Forelimb muscle (tissue), 1 donor: Measurements from ENCODE around the gene NPY5R. TPM values are rescaled to one million over a fixed set of nuclear protein-coding genes. Genes with fewer than 3 reads are reported as not detected.

Experiments used
- DNase-seq: peaks from one replicate; pipeline ENCODE4 v3.0.0-alpha.2; 2013; ENCODE audit warnings: low read depth
- polyA plus RNA-seq: library from polyadenylated mRNA; unstranded; fragments of 120-200 nt; gene quantifications from one replicate; pipeline ENCODE4 v1.2.1, GENCODE V29; 2013; ENCODE audit not compliant: insufficient read length

Gene NPY5R
- polyA plus RNA-seq, 1 donor, result not detected

- DNase-seq, result no peak
Measured at GRCh38 chr4:163384926-163385325, 41.2 kb downstream of the NPY5R start.

DNA sequence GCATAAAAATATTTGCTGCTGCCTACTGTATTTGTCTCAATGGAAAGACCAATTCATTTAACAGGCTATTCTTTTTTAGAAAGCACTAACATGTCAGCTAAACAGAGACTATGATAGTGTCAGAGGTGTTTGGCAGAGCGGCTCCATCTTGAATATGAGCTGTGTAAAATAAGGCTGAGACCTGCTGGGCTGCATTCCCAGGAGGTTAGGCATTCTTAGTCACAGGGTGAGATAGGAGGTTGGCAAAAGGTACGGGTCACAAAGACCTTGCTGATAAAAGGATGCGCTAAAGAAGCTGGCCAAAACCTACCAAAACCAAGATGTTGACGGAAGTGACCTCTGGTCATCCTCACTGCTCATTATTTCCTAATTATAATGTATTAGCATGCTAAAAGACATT is 41.8 kb downstream of the NPY5R start:
- no peak for DNase-seq

GRCh38 chr4:163391756-163392155 is 48.1 kb downstream of the NPY5R start:
- no peak for DNase-seq

GRCh38 chr4:163392328-163392727 is 48.6 kb downstream of the NPY5R start:
- DNase-seq, result no peak

DNA sequence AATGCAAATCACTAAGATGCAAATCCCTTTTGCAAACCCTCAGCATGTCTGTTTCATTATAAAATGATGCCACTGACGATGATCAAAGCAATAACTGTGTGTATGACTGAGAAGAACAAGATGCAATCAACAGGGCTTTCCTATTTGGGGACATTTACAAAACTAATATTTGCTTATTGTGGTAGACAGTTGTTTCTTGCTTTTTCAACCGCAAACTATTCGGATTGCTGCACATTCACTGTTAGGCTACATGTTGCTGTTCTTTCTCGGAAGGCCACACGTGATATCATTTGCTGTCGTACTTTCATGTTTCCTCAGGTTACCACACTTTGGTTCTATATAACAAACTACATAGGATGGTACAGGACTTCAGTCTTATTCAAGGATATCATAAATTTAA is 49.8 kb downstream of the NPY5R start:
- DNase-seq, result no peak

DNA sequence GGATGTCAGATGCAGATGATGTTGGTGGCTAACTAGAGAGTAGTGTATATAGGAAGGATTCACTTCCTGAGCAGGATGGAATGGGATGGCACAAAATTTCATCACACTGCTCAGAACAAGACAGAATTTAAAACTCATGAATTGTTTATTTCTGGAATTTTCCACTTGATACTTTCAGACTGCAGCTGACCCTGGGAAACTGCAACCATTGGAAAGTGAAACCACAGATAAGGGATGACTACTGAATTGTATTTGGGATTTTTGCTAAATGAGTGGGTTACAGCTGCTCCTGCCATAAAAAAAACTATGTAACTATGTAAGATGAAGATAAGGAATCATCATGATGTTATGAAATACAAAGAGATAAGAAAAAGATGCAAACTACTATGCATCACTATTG is 51.4 kb downstream of the NPY5R start:
- no peak for DNase-seq

- no peak for DNase-seq
Measured at GRCh38 chr4:163395758-163396157, 52.1 kb downstream of the NPY5R start.

DNA sequence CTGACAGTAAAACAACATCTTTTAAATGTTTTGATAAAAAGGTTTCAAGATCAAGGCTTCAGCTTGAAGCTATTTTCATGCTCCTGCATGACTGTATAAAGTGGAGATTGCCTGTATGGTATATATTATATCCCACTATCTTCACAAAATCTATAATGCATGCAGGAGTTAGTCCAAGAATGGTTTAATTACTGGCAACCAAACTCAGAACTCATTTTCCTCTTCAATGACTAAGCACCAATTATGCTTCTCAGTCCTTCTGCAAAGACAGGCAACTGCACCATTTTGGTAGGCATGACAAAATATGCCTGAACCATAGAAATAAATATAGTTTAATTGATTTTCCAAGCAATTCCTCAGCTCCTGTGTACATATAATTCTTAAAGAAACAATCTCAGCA is 54.5 kb downstream of the NPY5R start:
- no peak for DNase-seq

- no peak for DNase-seq
Measured at GRCh38 chr4:163400911-163401310, 57.2 kb downstream of the NPY5R start.

Other genes starting within 250 kb of the NPY5R start
- 16.8 TPM for gene NAF1, start 177.0 kb upstream of the NPY5R start, polyA plus RNA-seq
- 3.1 TPM for gene NPY1R, start 11.3 kb upstream of the NPY5R start, polyA plus RNA-seq
- not detected for gene TKTL2, start 129.9 kb downstream of the NPY5R start, polyA plus RNA-seq
- gene TMA16, start 150.8 kb downstream of the NPY5R start, polyA plus RNA-seq, result 20.7 TPM